Measurements from ENCODE around the gene SMIM35. TPM values are rescaled to one million over a fixed set of nuclear protein-coding genes. Genes with fewer than 3 reads are reported as not detected.

Gene SMIM35
- total and polyA plus RNA-seq, 2 donors (not counting 3 experiments of a cell fraction or from before 2014, with no cell fraction given), result not detected

GRCh38 chr11:118005224-118006152 is 81.3 kb downstream of the SMIM35 start:
- no peak overlapping the region for H3K4me3 ChIP-seq (replicated peaks in 1 of 3; ENCODE audit: insufficient read depth in 1 of 3, low read depth in 1 of 3, low read length in 3 of 3)
- intact Hi-C loops (cut with micrococcal nuclease), result loop anchor here (10.0 kb wide), 1 partner anchor 59 kb away; no protein-coding TSS in a partner anchor
- FAIRE-seq (no peak), DNase-seq (ENCODE audit: low read depth, low spot score) (no peak)
- no peak overlapping the region for H3K4me2 ChIP-seq (ENCODE audit: insufficient read depth, low read length)
- no peaks in the 10 kb centered on the region for H3K36me3 ChIP-seq (ENCODE audit: control insufficient read depth in 2 of 2, extremely low read depth in 1 of 2, insufficient read depth in 2 of 2, low read length in 2 of 2)
- H3K27ac ChIP-seq (ENCODE audit: insufficient read depth, low read depth, low read length), result no peak overlapping the region
- no peaks in the 10 kb centered on the region for H3K79me2 ChIP-seq (ENCODE audit: control insufficient read depth, insufficient read depth, low read length)
- no peak overlapping the region for H2AFZ ChIP-seq (ENCODE audit: low read depth, low read length)
- H4K20me1 ChIP-seq (replicated peaks; ENCODE audit: control insufficient read depth, extremely low read depth, insufficient read depth, low read length), result no peaks in the 10 kb centered on the region
- POLR2A ChIA-PET, result no interaction called here
- no peaks in the 10 kb centered on the region for H3K27me3 ChIP-seq (ENCODE audit: control insufficient read depth in 2 of 2, insufficient read depth in 2 of 2, low read length in 2 of 2)
- H3K9ac ChIP-seq (replicated peaks; ENCODE audit: extremely low read depth, insufficient read depth, low read length), result no peak overlapping the region
- H3K4me1 ChIP-seq (ENCODE audit: control insufficient read depth, extremely low read depth, insufficient read depth, low read length), result no peaks in the 10 kb centered on the region
- H3K9me1 ChIP-seq (replicated peaks; ENCODE audit: control insufficient read depth, extremely low read depth, insufficient read depth, low read length), result no peaks in the 10 kb centered on the region
- no peak for TF ChIP-seq JUN (IDR thresholded peaks at IDR 0.05; ENCODE audit: borderline replicate concordance, insufficient read depth, insufficient read length, low read depth)
- no peak for TF ChIP-seq GATA2 (IDR thresholded peaks at IDR 0.05; ENCODE audit: insufficient read depth, insufficient read length, low read depth, low read length)
- TF ChIP-seq, protein P1, sequence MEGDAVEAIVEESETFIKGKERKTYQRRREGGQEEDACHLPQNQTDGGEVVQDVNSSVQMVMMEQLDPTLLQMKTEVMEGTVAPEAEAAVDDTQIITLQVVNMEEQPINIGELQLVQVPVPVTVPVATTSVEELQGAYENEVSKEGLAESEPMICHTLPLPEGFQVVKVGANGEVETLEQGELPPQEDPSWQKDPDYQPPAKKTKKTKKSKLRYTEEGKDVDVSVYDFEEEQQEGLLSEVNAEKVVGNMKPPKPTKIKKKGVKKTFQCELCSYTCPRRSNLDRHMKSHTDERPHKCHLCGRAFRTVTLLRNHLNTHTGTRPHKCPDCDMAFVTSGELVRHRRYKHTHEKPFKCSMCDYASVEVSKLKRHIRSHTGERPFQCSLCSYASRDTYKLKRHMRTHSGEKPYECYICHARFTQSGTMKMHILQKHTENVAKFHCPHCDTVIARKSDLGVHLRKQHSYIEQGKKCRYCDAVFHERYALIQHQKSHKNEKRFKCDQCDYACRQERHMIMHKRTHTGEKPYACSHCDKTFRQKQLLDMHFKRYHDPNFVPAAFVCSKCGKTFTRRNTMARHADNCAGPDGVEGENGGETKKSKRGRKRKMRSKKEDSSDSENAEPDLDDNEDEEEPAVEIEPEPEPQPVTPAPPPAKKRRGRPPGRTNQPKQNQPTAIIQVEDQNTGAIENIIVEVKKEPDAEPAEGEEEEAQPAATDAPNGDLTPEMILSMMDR (IDR thresholded peaks at IDR 0.05; ENCODE audit: extremely low read depth in 1 of 2, insufficient read depth in 1 of 2, low read depth in 1 of 2, low read length in 2 of 2), result no peak
- TF ChIP-seq MAX (IDR thresholded peaks at IDR 0.05; ENCODE audit: insufficient read depth, insufficient read length), result no peak
- TF ChIP-seq MYC (IDR thresholded peaks at IDR 0.05; ENCODE audit: low read depth, low read length), result no peak
- TF ChIP-seq FOS (IDR thresholded peaks at IDR 0.05; ENCODE audit: borderline replicate concordance, insufficient read depth, low read length), result no peak
- no peak for TF ChIP-seq POLR2A (IDR thresholded peaks at IDR 0.05; ENCODE audit: low read depth, low read length)
- no peak for TF ChIP-seq EZH2 (IDR thresholded peaks at IDR 0.05; ENCODE audit: borderline replicate concordance, low read depth, low read length, severe bottlenecking)
- TF ChIP-seq POLR2AphosphoS5 (IDR thresholded peaks at IDR 0.05; ENCODE audit: insufficient read depth, low read depth, low read length), result no peak
- CTCF ChIA-PET, result interaction anchor here (0.7 to 1.2 kb wide), 4 partner anchors 10 to 579 kb away, joined by 3 to 5 read pairs (median 3); no protein-coding TSS in a partner anchor
- dilution Hi-C loops (cut with MboI; ENCODE audit: extremely low pct_ligation_motif_present, low sequenced_read_pairs), result no loop called here
- H3K9me3 ChIP-seq (replicated peaks; ENCODE audit: control insufficient read depth, insufficient read depth, low read length), result no peaks in the 10 kb centered on the region
- no TSS peak for BruUV-seq (replicated peaks)

All from endothelial cell of umbilical vein (primary cell).